Measurements from ENCODE around the gene LRRC14B. TPM values are rescaled to one million over a fixed set of nuclear protein-coding genes. Genes with fewer than 3 reads are reported as not detected.

The LRRC14B gene
- total RNA-seq, 4 donors from 2014 or later, result not detected

DNA sequence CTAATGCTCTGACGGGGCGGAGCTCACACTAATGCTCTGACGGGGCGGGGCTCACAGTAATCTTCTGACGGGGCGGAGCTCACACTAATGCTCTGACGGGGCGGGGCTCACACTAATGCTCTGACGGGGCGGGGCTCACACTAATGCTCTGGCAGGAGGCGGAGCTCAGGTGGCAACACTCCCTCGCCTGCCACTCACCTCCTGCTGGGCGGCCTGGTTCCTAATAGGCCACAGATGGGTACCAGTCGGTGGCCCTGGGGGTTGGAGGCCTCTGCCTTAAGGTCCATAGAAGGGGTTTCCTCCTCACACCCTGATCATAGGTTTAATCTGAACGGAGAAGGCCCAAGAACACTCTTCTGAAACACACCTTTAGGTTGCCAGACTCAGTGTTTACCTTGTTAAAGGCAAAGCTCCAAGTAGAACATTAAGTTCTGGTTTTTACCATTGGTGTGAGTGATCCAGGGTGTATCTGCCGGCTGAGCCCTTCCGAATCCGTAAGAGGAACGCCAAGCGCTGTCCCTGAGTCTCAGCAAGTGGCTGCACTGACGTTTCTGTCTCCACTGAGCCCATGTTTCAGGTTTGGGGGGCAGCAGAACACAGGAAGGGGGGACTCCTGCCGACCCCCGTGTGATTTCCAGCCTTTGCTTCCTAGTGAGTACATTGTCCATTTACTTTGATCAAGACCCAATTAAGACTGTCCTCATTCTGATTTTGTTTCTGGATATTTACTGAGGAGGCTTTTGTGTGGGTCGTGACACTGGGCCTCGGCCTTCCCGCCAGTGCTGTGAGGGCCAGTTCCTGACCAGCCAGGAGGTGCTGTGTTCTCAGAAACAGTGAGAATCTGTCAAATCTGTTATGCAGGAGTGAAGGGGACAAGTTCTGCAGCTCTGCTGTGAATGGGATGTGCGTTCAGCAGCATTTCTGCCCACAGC is 24.6 kb upstream of the LRRC14B start:
- Histone ChIP-seq H3K27me3 (peaks cover 6% of the 10 kb centered on the region), H3K4me1 (peaks cover 0 to 10% (median 0%) of the 10 kb centered on the region in 3 donors), H3K36me3 (no peaks in the 10 kb centered on the region), H3K9me3 (no peaks in the 10 kb centered on the region), H3K4me3 (no peak overlapping the region), H3K27ac (no peak overlapping the region)
- ATAC-seq, result no peak
- WGBS, 2 donors (ENCODE audit: low coverage in 1 of 2), result 89 to 100% methylated on average over 1 to 9 of the region's 27 CpGs
- TF ChIP-seq CTCF (IDR thresholded peaks at IDR 0.05) (no peak), POLR2AphosphoS5 (IDR thresholded peaks at IDR 0.05) (no peak), POLR2A (IDR thresholded peaks at IDR 0.05) (no peak), EP300 (IDR thresholded peaks at IDR 0.05) (no peak)

DNA sequence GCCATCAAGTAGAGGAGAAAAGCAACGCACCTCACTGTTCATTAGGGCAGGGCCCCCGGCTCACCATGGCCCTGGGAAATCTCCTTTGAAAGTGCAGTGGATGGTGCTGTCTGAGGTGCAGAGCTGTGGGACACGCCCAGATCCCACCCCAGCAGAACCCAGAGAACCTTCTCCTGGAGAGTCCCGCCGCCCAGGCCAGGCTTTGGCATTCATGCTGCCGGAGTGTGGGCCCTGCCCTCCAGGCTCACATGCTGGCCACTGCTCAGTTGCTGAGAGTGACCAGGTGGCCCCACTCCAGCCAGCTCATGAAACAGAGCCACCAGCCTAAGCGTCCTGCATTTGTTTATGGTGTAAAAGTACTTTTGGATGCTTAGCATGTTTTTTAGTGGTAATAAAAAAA is 23.8 kb upstream of the LRRC14B start:
- Histone ChIP-seq H3K27me3 (peaks cover 6% of the 10 kb centered on the region), H3K9me3 (no peaks in the 10 kb centered on the region), H3K27ac (no peak overlapping the region), H3K4me1 (peaks cover 0 to 10% (median 0%) of the 10 kb centered on the region in 3 donors), H3K36me3 (no peaks in the 10 kb centered on the region), H3K4me3 (no peak overlapping the region)
- ATAC-seq, result no peak
- 93 to 100% methylated on average over 1 to 2 of the region's 7 CpGs for WGBS, 2 donors (ENCODE audit: low coverage in 1 of 2)
- no peak for TF ChIP-seq POLR2A (IDR thresholded peaks at IDR 0.05)
- TF ChIP-seq POLR2AphosphoS5 (IDR thresholded peaks at IDR 0.05), result no peak
- no peak for TF ChIP-seq EP300 (IDR thresholded peaks at IDR 0.05)
- no peak for TF ChIP-seq CTCF (IDR thresholded peaks at IDR 0.05)

DNA sequence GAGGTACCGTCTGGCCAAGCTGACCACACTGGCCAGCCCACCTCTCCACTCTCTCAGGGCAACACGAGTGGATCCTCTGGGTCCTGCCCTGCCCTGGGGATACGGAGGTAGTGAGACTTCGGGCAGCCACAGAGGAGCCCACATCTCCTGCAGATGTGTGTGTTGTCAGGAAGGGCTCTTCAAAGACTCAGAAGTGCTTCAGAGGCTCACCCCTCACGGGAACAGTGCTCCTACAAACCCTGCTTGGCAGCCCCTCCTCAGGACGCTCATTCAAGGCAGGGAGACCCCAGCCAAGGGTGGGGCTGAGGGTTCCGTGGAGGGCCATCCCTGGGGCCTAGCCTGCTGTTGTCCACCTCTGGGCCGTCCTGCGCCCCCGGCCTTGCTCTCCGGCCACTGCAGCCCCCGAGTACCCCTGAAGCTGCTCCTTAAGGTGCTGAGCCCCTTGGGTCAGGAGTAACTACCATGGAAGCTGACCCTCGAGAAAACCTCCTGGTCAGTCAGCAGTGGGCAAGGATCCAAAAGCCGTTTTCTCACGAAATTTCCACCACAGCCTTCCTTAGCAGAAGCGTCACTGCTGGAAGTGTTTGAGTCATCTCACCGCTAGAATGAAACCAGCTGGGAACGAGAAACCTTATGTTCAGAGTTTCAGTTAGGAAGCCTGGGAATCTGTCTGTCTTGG is 23.2 kb upstream of the LRRC14B start:
- no peaks in the 10 kb centered on the region for H3K36me3 ChIP-seq
- no peak overlapping the region for H3K27ac ChIP-seq
- TF ChIP-seq POLR2AphosphoS5 (IDR thresholded peaks at IDR 0.05), result no peak
- TF ChIP-seq POLR2A (IDR thresholded peaks at IDR 0.05), result no peak
- no peak for TF ChIP-seq EP300 (IDR thresholded peaks at IDR 0.05)
- no peak for TF ChIP-seq CTCF (IDR thresholded peaks at IDR 0.05)
- ATAC-seq, result no peak
- H3K4me3 ChIP-seq, result no peak overlapping the region
- H3K27me3 ChIP-seq, result peaks cover 7% of the 10 kb centered on the region
- no peaks in the 10 kb centered on the region for H3K9me3 ChIP-seq
- peaks cover 0 to 10% (median 0%) of the 10 kb centered on the region in 3 donors for H3K4me1 ChIP-seq
- WGBS, 2 donors (ENCODE audit: low coverage in 1 of 2), result 39 to 42% methylated on average over 5 to 6 of the region's 18 CpGs

DNA sequence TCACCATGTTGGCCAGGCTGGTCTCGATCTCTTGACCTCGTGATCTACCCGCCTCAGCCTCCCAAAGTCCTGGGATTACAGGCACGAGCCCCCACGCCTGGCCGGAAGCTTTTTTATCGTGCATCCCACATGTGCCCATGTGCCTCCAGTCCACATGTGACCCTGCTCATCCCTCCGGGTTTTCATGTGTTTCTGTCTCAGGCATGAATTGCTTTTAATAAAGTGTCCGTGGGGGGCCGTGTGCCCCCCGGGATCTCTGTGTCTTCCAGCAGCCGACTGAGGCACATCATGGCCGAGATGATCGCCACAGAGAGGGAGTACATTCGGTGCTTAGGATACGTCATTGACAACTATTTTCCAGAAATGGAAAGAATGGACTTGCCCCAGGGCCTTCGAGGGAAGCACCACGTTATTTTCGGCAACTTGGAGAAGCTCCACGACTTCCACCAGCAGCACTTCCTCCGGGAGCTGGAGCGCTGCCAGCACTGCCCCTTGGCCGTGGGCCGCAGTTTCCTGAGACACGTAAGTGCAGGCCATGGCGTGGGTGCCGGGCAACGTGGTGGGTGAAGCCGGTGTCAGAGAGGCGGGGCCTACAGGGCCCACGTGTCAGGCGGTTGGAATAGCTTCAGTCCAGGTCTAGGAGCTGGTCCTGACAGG is 22.1 kb upstream of the LRRC14B start:
- TF ChIP-seq POLR2A (IDR thresholded peaks at IDR 0.05), result no peak
- no peak for TF ChIP-seq CTCF (IDR thresholded peaks at IDR 0.05)
- no peak for TF ChIP-seq POLR2AphosphoS5 (IDR thresholded peaks at IDR 0.05)
- no peak for TF ChIP-seq EP300 (IDR thresholded peaks at IDR 0.05)
- H3K36me3 ChIP-seq, result no peaks in the 10 kb centered on the region
- peak; percentile 73 for ATAC-seq
- no peak overlapping the region for H3K4me3 ChIP-seq
- H3K4me1 ChIP-seq, result peaks cover 0 to 10% (median 0%) of the 10 kb centered on the region in 3 donors
- H3K27ac ChIP-seq, result peak overlapping the region in 1 of 4 donors; percentile 9
- H3K27me3 ChIP-seq, result peaks cover 9% of the 10 kb centered on the region
- no peaks in the 10 kb centered on the region for H3K9me3 ChIP-seq
- 64 to 80% methylated on average over 8 to 13 of the region's 32 CpGs for WGBS, 2 donors (ENCODE audit: low coverage in 1 of 2)

All from gastroesophageal sphincter (tissue), 4 donors.